Measurements from ENCODE around the gene LGR6.
"Not testable (repeated sequence)": the region's sequence is repeated elsewhere in the genome, so short reads cannot be mapped to it uniquely, and the experiment has no call there.

Gene LGR6

DNA sequence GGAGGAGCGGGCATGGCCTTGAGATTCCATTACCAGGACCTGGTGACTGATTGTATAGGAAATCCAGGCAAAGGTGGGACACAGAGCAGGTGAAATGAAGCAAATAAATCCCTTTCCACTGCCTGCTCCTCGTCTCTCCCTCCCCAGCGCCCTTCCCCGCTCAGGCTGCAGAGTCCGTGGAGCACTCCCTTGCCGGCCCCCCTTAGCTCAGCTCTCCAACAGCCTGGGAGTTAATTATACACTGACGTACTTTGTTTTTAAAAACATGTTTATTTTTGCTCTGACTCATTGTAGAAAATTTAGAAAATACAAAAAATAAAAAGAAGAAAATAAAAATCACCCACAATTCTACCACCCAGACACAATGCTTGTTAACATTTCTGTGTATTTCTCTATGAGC lies 61.7 kb downstream of the LGR6 start:
- H2AFZ ChIP-seq (ENCODE audit: low read length), result no peak overlapping the region
- H4K20me1 ChIP-seq (ENCODE audit: insufficient read depth, low read length), result no peaks in the 10 kb centered on the region
- no peaks in the 10 kb centered on the region for H3K9me2 ChIP-seq (ENCODE audit: low read depth, low read length)
- H3K9ac ChIP-seq (ENCODE audit: low read length), result no peak overlapping the region
- H3K27ac ChIP-seq (ENCODE audit: low read depth, low read length, poor library complexity, severe bottlenecking), result no peak overlapping the region
- no peaks in the 10 kb centered on the region for H3K79me2 ChIP-seq (ENCODE audit: insufficient read depth, low read length)
- H3K4me3 ChIP-seq (ENCODE audit: low read depth, low read length, poor library complexity, severe bottlenecking), result no peak overlapping the region
- H3K27me3 ChIP-seq (ENCODE audit: insufficient read depth, low read length), result peaks cover 7% of the 10 kb centered on the region
- H3K36me3 ChIP-seq (ENCODE audit: insufficient read depth, low read length), result no peaks in the 10 kb centered on the region
- no peaks in the 10 kb centered on the region for H3F3A ChIP-seq (ENCODE audit: insufficient read depth, low read length)
- no peaks in the 10 kb centered on the region for H3K4me1 ChIP-seq (ENCODE audit: insufficient read depth, low read length, severe bottlenecking)
- no peaks in the 10 kb centered on the region for H3K9me3 ChIP-seq (ENCODE audit: low read length)
- no peak overlapping the region for H3K4me2 ChIP-seq (ENCODE audit: low read length)
- no peak for TF ChIP-seq EZH2 (IDR thresholded peaks at IDR 0.05; ENCODE audit: borderline replicate concordance, low read length)
- TF ChIP-seq CTCF (IDR thresholded peaks at IDR 0.05; ENCODE audit: low read length), result no peak

- Histone ChIP-seq H3K36me3 (ENCODE audit: insufficient read depth, low read length) (no peaks in the 10 kb centered on the region), H3K4me3 (ENCODE audit: low read depth, low read length, poor library complexity, severe bottlenecking) (no peak overlapping the region), H3K27ac (ENCODE audit: low read depth, low read length, poor library complexity, severe bottlenecking) (no peak overlapping the region), H3K9ac (ENCODE audit: low read length) (no peak overlapping the region), H3K9me2 (ENCODE audit: low read depth, low read length) (no peaks in the 10 kb centered on the region), H2AFZ (ENCODE audit: low read length) (no peak overlapping the region), H3K27me3 (ENCODE audit: insufficient read depth, low read length) (peaks cover 7% of the 10 kb centered on the region), H3K4me2 (ENCODE audit: low read length) (no peak overlapping the region), H3K9me3 (ENCODE audit: low read length) (no peaks in the 10 kb centered on the region), H4K20me1 (ENCODE audit: insufficient read depth, low read length) (no peaks in the 10 kb centered on the region), H3K4me1 (ENCODE audit: insufficient read depth, low read length, severe bottlenecking) (no peaks in the 10 kb centered on the region), H3K79me2 (ENCODE audit: insufficient read depth, low read length) (no peaks in the 10 kb centered on the region), H3F3A (ENCODE audit: insufficient read depth, low read length) (no peaks in the 10 kb centered on the region)
- TF ChIP-seq CTCF (IDR thresholded peaks at IDR 0.05; ENCODE audit: low read length) (no peak), EZH2 (IDR thresholded peaks at IDR 0.05; ENCODE audit: borderline replicate concordance, low read length) (no peak)
Measured at GRCh38 chr1:202259705-202260104, 66.1 kb downstream of the LGR6 start.

DNA sequence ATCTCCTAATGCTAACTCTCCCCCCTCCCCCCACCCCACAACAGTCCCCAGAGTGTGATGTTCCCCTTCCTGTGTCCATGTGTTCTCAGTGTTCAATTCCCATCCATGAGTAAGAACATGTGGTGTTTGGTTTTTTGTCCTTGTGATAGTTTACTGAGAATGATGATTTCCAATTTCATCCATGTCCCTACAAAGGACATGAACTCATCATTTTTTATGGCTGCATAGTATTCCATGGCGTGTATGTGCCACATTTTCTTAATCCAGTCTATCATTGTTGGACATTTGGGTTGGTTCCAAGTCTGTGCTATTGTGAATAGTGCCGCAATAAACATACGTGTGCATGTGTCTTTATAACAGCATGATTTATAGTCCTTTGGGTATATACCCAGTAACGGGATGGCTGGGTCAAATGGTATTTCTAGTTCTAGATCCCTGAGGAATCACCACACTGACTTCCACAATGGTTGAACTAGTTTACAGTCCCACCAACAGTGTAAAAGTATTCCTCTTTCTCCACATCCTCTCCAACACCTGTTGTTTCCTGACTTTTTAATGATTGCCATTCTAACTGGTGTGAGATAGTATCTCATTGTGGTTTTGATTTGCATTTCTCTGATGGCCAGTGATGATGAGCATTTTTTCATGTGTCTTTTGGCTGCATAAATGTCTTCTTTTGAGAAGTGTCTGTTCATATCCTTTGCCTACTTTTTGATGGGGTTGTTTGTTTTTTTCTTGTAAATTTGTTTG lies 67.8 kb downstream of the LGR6 start:
- not testable (repeated sequence) for H3F3A ChIP-seq (ENCODE audit: insufficient read depth, low read length); H3K36me3 ChIP-seq (ENCODE audit: insufficient read depth, low read length); H3K4me1 ChIP-seq (ENCODE audit: insufficient read depth, low read length, severe bottlenecking); H4K20me1 ChIP-seq (ENCODE audit: insufficient read depth, low read length); H3K4me2 ChIP-seq (ENCODE audit: low read length); H3K4me3 ChIP-seq (ENCODE audit: low read depth, low read length, poor library complexity, severe bottlenecking); H2AFZ ChIP-seq (ENCODE audit: low read length); H3K27me3 ChIP-seq (ENCODE audit: insufficient read depth, low read length); H3K9ac ChIP-seq (ENCODE audit: low read length); H3K27ac ChIP-seq (ENCODE audit: low read depth, low read length, poor library complexity, severe bottlenecking); H3K79me2 ChIP-seq (ENCODE audit: insufficient read depth, low read length); H3K9me3 ChIP-seq (ENCODE audit: low read length); H3K9me2 ChIP-seq (ENCODE audit: low read depth, low read length)

DNA sequence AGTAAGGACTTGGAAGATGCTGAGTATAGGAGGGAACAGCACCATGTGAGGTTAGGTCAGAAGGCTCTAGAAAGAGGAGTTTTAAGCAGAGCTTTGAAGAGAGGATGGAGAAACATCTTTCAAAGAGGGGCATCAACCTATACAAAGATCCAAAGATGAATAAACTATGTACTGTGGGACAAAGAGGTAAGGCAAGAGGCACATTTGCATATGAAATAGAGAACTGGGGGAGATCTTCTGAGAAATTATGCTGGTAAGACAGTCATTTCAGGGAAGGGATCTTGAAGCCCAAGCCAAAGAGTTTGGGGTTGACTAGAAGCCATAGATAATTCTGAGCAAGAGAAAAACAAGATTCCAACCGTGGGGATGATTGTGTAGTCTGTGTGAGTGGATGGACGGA lies 70.0 kb downstream of the LGR6 start:
- Histone ChIP-seq H3K4me3 (ENCODE audit: low read depth, low read length, poor library complexity, severe bottlenecking) (no peak overlapping the region), H3K9me3 (ENCODE audit: low read length) (no peaks in the 10 kb centered on the region), H3K4me2 (ENCODE audit: low read length) (no peak overlapping the region), H4K20me1 (ENCODE audit: insufficient read depth, low read length) (no peaks in the 10 kb centered on the region), H3K27me3 (ENCODE audit: insufficient read depth, low read length) (0 out of 2 replicates have a peak, but pooled peaks cover 4% of the 10 kb centered on the region), H3K27ac (ENCODE audit: low read depth, low read length, poor library complexity, severe bottlenecking) (no peak overlapping the region), H3K4me1 (ENCODE audit: insufficient read depth, low read length, severe bottlenecking) (no peaks in the 10 kb centered on the region), H3K9me2 (ENCODE audit: low read depth, low read length) (no peaks in the 10 kb centered on the region), H3K9ac (ENCODE audit: low read length) (no peak overlapping the region), H3K36me3 (ENCODE audit: insufficient read depth, low read length) (no peaks in the 10 kb centered on the region), H3K79me2 (ENCODE audit: insufficient read depth, low read length) (no peaks in the 10 kb centered on the region), H2AFZ (ENCODE audit: low read length) (no peak overlapping the region), H3F3A (ENCODE audit: insufficient read depth, low read length) (no peaks in the 10 kb centered on the region)
- TF ChIP-seq CTCF (IDR thresholded peaks at IDR 0.05; ENCODE audit: low read length) (no peak), EZH2 (IDR thresholded peaks at IDR 0.05; ENCODE audit: borderline replicate concordance, low read length) (no peak)

Measured in OCI-LY1 (cell line).